ENCODE results near the gene CA6. TPM values are rescaled to one million over a fixed set of nuclear protein-coding genes. Genes with fewer than 3 reads are reported as not detected.
A peak's percentile ranks its signal among the peaks of the same experiment; 100 is the strongest.

Gene CA6
- total RNA-seq, 4 donors from 2014 or later = not detected

DNA sequence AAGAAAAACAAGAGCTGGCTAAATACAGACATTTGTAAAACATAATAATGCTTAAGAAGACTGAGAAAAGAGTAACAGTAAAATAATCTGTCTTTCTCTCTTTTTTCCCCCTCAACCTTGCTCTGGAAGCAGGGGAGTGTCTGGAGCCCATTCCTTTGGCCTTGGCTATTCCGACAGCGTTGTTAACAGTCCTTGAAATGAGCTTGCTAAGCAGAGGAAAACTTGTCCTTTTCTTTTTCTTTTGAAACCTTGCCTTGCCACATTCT, 6.7 kb upstream of the CA6 start:
- Histone ChIP-seq H3K27ac (peak overlapping the region; percentile 21 to 96 (median 70)), H3K4me1 (peaks cover 0 to 34% (median 10%) of the 10 kb centered on the region in 4 donors), H3K27me3 (no peaks in the 10 kb centered on the region), H3K4me3 (no peak overlapping the region), H3K9me3 (peaks cover 0 to 7% (median 0%) of the 10 kb centered on the region in 4 donors), H3K36me3 (no peaks in the 10 kb centered on the region)
- TF ChIP-seq POLR2A (IDR thresholded peaks at IDR 0.05) (no peak), EP300 (IDR thresholded peaks at IDR 0.05) (no peak), CTCF (IDR thresholded peaks at IDR 0.05) (no peak)
- DNase-seq (ENCODE audit: low spot score in 2 of 2) = no peak
- 34 to 49% methylated on average over 2 of the region's 2 CpGs for WGBS, 2 donors

DNA sequence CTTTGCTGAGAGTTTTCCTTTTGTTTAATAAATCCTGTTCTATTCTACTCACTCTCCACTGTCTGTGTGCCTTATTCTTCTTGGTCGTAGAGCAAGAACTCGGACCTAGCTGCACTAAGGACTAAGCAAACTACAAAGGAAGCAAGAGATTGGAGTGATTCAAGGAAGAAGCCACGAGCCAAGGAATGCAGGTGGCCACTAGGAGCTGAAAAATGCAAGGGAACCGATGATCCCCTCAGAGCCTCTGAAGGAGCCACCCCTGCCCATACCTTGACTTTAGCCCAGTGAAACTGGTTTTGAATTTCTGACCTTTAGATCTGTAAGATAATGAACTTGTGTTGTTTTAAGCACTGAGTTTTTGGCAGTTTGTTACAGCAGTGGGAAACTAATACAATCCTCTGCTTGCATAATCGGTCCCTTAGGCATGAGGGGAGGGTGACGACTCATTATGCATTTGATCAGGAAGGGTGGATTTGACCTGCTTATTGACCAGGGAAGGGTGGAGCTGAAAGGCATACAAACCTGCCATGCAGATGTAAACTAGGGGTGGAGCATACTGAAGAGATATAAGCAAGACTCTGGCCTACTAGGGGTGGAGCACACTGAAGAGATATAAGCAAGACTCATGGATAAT, 6.2 kb upstream of the CA6 start:
- no peak for TF ChIP-seq POLR2A (IDR thresholded peaks at IDR 0.05)
- no peak for TF ChIP-seq CTCF (IDR thresholded peaks at IDR 0.05)
- TF ChIP-seq EP300 (IDR thresholded peaks at IDR 0.05) = no peak
- no peak for DNase-seq (ENCODE audit: low spot score in 2 of 2)
- Histone ChIP-seq H3K27me3 (no peaks in the 10 kb centered on the region), H3K36me3 (no peaks in the 10 kb centered on the region), H3K9me3 (peaks cover 0 to 7% (median 0%) of the 10 kb centered on the region in 4 donors), H3K4me1 (peaks cover 0 to 38% (median 10%) of the 10 kb centered on the region in 4 donors), H3K27ac (peak overlapping the region; percentile 21 to 96 (median 70)), H3K4me3 (no peak overlapping the region)
- WGBS, 2 donors = 68 to 69% methylated on average over 6 of the region's 6 CpGs

GRCh38 chr1:8941906-8942305, 3.8 kb upstream of the CA6 start:
- H3K36me3 ChIP-seq = no peaks in the 10 kb centered on the region
- peaks cover 0 to 7% (median 0%) of the 10 kb centered on the region in 4 donors for H3K9me3 ChIP-seq
- H3K4me3 ChIP-seq = no peak overlapping the region
- H3K4me1 ChIP-seq = peaks cover 0 to 38% (median 10%) of the 10 kb centered on the region in 4 donors
- no peak for TF ChIP-seq POLR2A (IDR thresholded peaks at IDR 0.05)
- peak; percentile 80 to 86 for TF ChIP-seq EP300 (IDR thresholded peaks at IDR 0.05)
- TF ChIP-seq CTCF (IDR thresholded peaks at IDR 0.05) = no peak
- 51 to 52% methylated on average over 6 of the region's 6 CpGs for WGBS, 2 donors
- DNase-seq (ENCODE audit: low spot score in 2 of 2) = no peak
- no peaks in the 10 kb centered on the region for H3K27me3 ChIP-seq
- peak overlapping the region; percentile 69 to 96 (median 88) for H3K27ac ChIP-seq

DNA sequence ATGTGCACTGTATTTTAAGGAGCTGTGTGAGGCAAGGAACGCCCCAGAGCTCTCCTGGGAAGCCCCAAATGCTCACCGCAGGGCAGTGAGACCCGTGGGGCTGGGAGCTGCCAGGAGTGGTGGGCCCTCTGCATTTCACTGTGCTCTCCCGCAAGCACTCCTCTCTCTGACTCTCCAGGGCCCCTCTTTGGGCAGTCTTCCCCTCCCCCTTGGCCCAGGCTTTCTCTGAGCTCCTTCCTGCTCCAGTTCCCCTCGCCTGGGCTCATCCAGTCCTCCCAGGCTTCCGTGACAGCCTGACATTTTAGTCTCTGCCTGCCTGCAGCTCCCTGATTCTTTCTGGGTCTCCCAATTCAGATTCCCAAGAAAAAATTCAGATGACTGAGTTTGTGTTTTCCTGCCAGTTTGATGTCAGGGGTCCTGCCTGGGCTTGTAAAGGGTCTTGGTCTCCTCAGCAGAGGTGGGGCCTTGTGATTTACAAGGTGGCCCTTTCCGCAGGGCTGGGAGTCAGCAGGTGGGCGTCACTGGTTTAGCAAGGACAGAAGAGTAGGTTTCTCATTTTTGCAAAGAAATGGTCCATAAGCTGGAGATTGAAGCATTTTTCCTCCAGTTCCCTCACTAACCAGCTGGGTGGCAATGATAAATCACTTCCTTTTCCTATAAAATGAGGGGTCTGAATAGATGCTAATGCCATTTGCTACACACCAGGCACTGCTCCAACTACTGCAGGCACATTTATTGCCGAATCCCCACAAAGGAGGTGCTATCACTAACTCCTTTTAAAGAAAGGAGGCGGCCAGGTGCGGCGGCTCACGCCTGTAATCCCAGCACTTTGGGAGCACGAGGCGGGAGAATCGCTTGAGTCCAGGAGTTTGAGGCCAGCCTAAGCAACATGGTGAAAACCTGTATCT, 1.9 kb upstream of the CA6 start:
- TF ChIP-seq CTCF (IDR thresholded peaks at IDR 0.05) (no peak), EP300 (IDR thresholded peaks at IDR 0.05) (no peak), POLR2A (IDR thresholded peaks at IDR 0.05) (no peak)
- Histone ChIP-seq H3K9me3 (peaks cover 0 to 7% (median 0%) of the 10 kb centered on the region in 4 donors), H3K27ac (peak overlapping the region in 2 of 4 donors; percentile 89 to 96), H3K36me3 (no peaks in the 10 kb centered on the region), H3K4me1 (peaks cover 0 to 26% (median 8%) of the 10 kb centered on the region in 4 donors), H3K27me3 (no peaks in the 10 kb centered on the region), H3K4me3 (no peak overlapping the region)
- no peak for DNase-seq (ENCODE audit: low spot score in 2 of 2)
- 61 to 69% methylated on average over 16 of the region's 16 CpGs for WGBS, 2 donors

DNA sequence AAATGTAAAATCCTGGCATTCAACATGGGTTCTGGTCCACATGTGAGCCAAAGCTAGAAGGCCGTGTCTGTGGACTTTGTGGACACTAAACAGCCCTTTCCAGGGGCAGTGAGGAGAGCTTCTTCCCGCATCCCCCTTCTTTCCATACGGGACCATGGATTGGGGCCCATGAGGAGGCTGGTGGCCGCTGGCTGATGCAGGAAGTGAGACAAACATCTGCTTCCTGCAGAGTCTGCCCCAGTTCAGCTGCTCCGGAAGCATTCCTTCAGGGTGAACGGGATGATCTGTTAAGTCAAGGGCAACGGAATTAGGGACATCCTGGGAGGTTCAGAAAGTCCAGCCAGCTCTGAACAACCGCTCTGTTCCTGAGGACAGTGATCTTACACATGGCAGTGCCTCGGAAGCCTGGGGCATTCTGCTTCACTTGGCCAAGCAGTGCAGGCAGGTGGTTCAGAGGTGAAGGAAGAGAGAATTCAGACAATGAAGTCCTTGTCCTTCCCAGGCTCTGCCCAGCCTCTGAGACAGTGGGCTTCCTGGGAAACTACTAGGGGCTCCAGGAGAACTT, 1.5 kb downstream of the CA6 start:
- H3K4me3 ChIP-seq = no peak overlapping the region
- no peak overlapping the region for H3K27ac ChIP-seq
- no peaks in the 10 kb centered on the region for H3K9me3 ChIP-seq
- H3K4me1 ChIP-seq = peaks cover 0 to 20% (median under 1%) of the 10 kb centered on the region in 4 donors
- WGBS, 2 donors = 70 to 71% methylated on average over 7 to 9 of the region's 9 CpGs
- DNase-seq (ENCODE audit: low spot score in 2 of 2) = no peak
- no peaks in the 10 kb centered on the region for H3K27me3 ChIP-seq
- no peak for TF ChIP-seq EP300 (IDR thresholded peaks at IDR 0.05)
- no peak for TF ChIP-seq POLR2A (IDR thresholded peaks at IDR 0.05)
- TF ChIP-seq CTCF (IDR thresholded peaks at IDR 0.05) = no peak
- H3K36me3 ChIP-seq = no peaks in the 10 kb centered on the region

Data from tibial nerve (tissue), 4 donors.